Activated CD4-positive, alpha-beta T cell treated with anti-CD3 and anti-CD28 coated beads, Interleukin-2, amount 10 ng/mL, durations not matched to agents 7 days and 5 days (primary cell): ENCODE data around the gene COL19A1. TPM values are rescaled to one million over a fixed set of nuclear protein-coding genes. Genes with fewer than 3 reads are reported as not detected.
"Not testable (repeated sequence)": the region's sequence is repeated elsewhere in the genome, so short reads cannot be mapped to it uniquely, and the experiment has no call there.

ENCODE experiments used
- CTCF ChIA-PET: fragments of 350-600 bp; sonication (Branson Sonifier 250); formaldehyde crosslinking; loops from one replicate; lab custom pipeline; 2021; ENCODE audit warnings: antibody characterized with exemption; lab: Charles Lee
- POLR2A ChIA-PET: fragments of 350-600 bp; sonication (Branson Sonifier 250); formaldehyde crosslinking; loops from one replicate; lab custom pipeline; 2021; ENCODE audit warnings: antibody characterized with exemption; lab: Charles Lee
- DNase-seq: peaks from one replicate; pipeline ENCODE4 v3.0.0-alpha.2; 2020
- H3K27ac Mint-ChIP-seq: one replicate; pipeline ENCODE4 v1.8.0; 2021; ENCODE audit warnings: mild to moderate bottlenecking, moderate library complexity, mixed read lengths
- H3K27me3 Mint-ChIP-seq: one replicate; pipeline ENCODE4 v1.8.0; 2021; ENCODE audit warnings: mixed read lengths
- H3K36me3 Mint-ChIP-seq: one replicate; pipeline ENCODE4 v1.8.0; 2021; ENCODE audit warnings: low read depth, mixed read lengths
- H3K4me1 Mint-ChIP-seq: one replicate; pipeline ENCODE4 v1.8.0; 2021; ENCODE audit warnings: mixed read lengths
- H3K4me3 Mint-ChIP-seq: one replicate; pipeline ENCODE4 v1.8.0; 2021; ENCODE audit warnings: mild to moderate bottlenecking, moderate library complexity, mixed read lengths
- H3K9me3 Mint-ChIP-seq: one replicate; pipeline ENCODE4 v1.8.0; 2021; ENCODE audit warnings: mixed read lengths
- total RNA-seq, 2 experiments: library from RNA; stranded (reverse); gene quantifications; one replicate each; pipeline ENCODE4 v1.2.3, GENCODE V29; 2021

The COL19A1 gene
- total RNA-seq, 2 experiments from 2014 or later: not detected

DNA sequence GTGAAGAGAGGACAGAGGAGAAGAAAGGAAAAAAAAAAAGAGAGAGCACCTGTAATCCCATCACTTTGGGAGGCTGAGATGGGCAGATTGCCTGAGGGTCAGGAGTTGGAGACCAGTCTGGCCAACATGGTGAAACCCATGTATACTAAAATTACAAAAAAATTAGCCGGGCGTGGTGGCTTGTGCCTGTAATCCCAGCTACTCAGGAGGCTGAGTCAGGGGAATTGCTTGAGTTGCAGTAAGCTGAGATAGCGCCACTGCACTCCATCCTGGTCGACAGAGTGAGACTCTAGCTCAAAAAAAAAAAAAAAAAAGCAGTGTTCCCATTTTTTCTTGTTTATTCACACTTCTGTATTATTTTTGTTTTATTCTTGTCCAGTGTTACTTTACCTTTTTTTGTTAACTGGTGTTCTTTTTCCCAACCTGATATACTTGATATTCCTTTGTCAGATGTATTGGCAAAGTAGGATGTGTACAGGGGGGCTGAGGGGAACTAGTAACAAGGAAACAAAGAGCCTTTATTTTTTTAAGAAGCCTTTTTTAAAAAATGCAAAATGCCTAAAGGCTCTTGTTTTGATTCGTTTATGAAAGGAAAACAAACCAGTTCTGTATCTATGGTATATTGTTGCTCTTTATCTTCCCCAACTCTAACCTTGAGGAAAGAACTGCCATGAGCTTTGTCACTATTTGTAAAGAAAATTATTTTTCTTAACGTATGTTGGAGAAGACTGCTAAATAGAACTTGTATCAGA is 22.3 kb downstream of the COL19A1 start:
- Mint-ChIP-seq H3K27me3 (peaks cover under 1% of the 10 kb centered on the region), H3K4me3 (no peak overlapping the region), H3K36me3 (no peaks in the 10 kb centered on the region), H3K4me1 (no peaks in the 10 kb centered on the region), H3K27ac (no peak overlapping the region), H3K9me3 (peaks cover 2% of the 10 kb centered on the region)
- POLR2A ChIA-PET: no interaction called here
- CTCF ChIA-PET: no interaction called here
- DNase-seq: no peak

DNA sequence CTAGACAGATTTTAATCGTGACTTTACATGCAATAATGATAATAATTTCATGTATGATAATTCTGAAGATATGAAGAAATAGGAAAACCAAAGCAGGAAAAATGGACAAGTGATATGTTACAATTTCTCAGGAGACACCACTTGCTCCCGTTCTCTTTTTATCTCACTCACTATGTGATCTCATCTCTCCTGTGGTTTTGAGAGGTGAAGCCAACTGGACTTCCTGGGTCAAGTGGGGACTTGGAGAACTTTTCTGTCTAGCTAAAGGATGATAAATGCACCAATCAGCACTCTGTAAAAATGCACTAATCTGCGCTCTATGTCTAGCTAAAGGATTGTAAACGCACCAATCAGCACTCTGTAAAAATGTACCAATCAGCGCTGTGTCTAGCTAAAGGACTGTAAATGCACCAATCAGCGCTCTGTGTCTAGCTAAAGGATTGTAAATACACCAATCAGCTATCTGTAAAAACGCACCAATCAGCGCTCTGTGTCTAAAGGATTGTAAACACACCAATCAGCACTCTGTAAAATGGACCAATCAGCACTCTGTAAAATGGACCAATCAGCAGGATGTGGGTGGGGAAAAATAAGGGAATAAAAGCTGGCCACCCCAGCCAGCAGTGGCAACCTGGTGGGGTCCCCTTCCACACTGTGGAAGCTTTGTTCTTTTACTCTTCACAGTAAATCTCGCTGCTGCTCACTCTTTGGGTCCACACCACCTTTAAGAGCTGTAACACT is 23.0 kb downstream of the COL19A1 start:
- H3K27me3 Mint-ChIP-seq, H3K36me3 Mint-ChIP-seq, H3K4me3 Mint-ChIP-seq, DNase-seq, H3K27ac Mint-ChIP-seq, H3K9me3 Mint-ChIP-seq, POLR2A ChIA-PET, H3K4me1 Mint-ChIP-seq, CTCF ChIA-PET: not testable (repeated sequence)

DNA sequence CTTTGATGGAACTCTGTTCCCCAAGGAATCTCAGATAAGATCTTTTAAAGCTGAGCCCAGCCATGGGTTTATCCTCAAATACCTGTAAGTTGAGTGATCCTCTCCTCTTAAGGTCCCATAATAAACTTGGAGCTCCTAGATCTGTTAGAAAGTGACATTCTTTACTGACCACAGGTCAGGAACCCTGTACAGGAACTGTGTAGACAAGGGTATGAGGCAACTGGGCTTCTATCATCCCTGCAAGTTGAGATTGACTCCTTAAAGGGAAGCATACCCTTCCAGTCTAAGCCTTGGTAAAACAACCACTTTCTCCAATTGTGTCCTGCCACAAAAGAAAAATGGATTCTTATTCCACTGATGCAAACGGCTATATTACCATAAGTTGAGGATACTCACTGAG is 26.2 kb downstream of the COL19A1 start:
- CTCF ChIA-PET, H3K27me3 Mint-ChIP-seq, H3K36me3 Mint-ChIP-seq: not testable (repeated sequence)

DNA sequence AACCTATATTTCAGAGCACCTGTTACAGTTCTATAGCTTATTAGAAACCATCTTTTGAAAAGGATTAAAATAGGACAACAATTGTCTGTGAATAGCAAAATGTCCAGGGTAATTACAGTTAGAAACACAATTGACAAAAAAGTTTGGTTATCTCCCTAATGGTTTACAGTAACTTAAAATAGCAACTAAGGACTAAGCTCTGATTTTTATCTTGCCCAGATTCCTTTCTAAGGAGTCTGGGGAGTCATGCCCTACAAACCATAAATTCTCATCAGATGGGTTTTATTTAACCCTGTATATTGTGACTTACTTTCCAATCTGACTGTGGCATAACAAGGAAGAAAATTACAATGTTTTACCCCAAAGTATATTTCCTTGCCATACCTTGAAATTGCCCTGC is 26.9 kb downstream of the COL19A1 start:
- CTCF ChIA-PET, H3K4me1 Mint-ChIP-seq, H3K36me3 Mint-ChIP-seq, H3K27ac Mint-ChIP-seq, H3K4me3 Mint-ChIP-seq, H3K9me3 Mint-ChIP-seq, H3K27me3 Mint-ChIP-seq, DNase-seq, POLR2A ChIA-PET: not testable (repeated sequence)

More for the DNA sequence above, 26.2 kb downstream of the COL19A1 start:
- H3K4me3 Mint-ChIP-seq, POLR2A ChIA-PET, H3K4me1 Mint-ChIP-seq, H3K27ac Mint-ChIP-seq, H3K9me3 Mint-ChIP-seq, DNase-seq: not testable (repeated sequence)

DNA sequence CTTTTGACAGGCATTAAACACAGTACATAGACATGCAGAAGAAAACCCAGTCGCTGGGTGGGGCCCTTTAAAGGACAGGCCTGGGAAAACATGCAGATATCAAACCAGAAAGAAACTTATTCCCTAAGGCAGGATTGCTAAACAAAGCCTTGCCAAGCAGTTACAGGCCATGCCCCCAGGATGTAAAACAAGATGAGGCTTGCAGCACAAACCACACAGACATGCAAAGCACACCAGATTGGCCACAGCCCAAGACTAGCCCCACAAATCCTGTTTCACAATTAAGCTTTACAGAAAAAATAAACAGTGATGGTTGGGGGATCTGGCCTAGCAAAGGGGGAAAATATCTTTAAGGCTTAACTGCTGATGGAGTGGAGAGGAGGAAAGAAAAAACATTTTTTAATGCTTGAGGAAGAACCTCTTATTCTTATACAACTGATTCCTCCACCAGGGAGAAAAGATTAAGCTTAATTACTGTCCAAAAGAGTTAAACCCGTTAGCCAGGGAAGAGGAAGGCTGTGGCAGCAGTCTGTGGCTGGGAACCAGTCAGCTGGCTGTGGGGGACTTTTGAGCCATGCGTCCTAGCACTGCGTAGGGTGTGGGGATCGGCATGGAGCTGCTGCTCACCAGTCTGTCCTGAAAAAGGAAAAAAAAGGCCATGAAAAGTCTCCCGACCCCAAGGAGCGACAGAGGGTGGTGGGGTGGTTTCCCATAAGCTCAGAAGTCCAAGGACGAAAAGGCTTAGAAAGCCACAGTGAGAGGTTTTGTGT is 28.4 kb downstream of the COL19A1 start:
- no peak for DNase-seq
- POLR2A ChIA-PET: no interaction called here
- Mint-ChIP-seq H3K27me3 (no peaks in the 10 kb centered on the region), H3K4me1 (no peaks in the 10 kb centered on the region), H3K4me3 (no peak overlapping the region), H3K9me3 (peaks cover 2% of the 10 kb centered on the region), H3K36me3 (no peaks in the 10 kb centered on the region), H3K27ac (no peak overlapping the region)
- CTCF ChIA-PET: no interaction called here

DNA sequence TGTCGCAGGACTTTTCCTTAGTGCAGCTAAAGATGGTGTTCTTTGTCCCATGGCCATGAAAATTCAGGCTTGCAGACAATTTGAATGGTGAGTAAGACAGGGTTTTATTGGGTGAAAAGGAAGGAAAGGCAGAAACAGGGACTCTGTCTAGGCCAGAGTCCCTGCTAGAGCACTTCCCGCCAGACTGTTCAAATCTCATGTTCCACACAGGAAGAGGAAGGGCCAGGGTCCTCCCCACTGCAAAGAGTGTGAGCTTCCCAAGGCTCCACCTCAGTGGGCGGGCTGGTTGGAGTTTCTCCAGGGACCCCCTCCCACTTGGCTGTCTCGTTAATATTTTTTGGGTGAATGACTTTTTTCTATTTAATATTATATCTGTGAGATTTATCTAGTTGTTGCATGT is 29.0 kb downstream of the COL19A1 start:
- H3K4me1 Mint-ChIP-seq: no peaks in the 10 kb centered on the region
- DNase-seq: no peak
- no peak overlapping the region for H3K4me3 Mint-ChIP-seq
- POLR2A ChIA-PET: no interaction called here
- no peaks in the 10 kb centered on the region for H3K36me3 Mint-ChIP-seq
- H3K9me3 Mint-ChIP-seq: no peaks in the 10 kb centered on the region
- H3K27ac Mint-ChIP-seq: no peak overlapping the region
- no peaks in the 10 kb centered on the region for H3K27me3 Mint-ChIP-seq
- CTCF ChIA-PET: no interaction called here

DNA sequence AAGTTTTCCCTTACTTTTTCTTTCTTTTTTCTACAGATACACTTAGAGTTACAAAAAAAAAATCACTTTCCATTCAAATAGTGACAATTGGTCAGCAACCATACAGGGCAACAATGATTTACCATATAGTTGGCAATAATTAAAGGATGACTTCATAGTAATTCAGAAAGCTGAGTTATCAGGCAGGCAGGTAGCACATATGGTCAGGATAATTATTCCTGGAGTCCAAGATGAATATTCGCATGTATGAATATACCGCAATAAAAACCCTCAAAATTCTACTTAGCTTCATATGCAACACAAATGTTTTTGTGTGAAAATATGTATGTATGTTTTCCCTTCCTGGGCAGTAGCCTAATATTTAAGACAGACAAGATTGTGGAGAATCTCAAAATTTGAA is 34.5 kb downstream of the COL19A1 start:
- Mint-ChIP-seq H3K27me3 (no peaks in the 10 kb centered on the region), H3K4me3 (no peak overlapping the region), H3K36me3 (no peaks in the 10 kb centered on the region), H3K4me1 (no peaks in the 10 kb centered on the region), H3K27ac (no peak overlapping the region), H3K9me3 (no peaks in the 10 kb centered on the region)
- DNase-seq: no peak
- POLR2A ChIA-PET: no interaction called here
- CTCF ChIA-PET: no interaction called here

DNA sequence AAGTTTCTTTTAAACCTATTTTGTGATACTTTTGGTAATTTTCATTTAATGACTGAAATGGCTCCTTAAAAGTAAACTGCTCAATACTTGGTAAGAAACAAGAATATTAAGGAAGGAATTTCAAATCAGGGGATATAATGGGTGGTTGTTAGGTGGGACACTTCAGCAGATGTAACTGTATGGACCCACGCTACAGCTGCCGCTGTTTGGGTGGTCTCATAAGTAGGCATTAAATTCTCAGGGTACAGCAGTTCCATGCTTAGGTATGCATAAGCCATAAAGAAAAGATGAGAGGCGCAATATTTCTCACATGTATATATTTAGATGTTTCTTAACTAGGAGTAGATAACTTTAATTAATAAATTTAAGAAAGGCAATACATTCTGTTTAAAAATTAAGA is 35.0 kb downstream of the COL19A1 start:
- CTCF ChIA-PET: no interaction called here
- Mint-ChIP-seq H3K27ac (no peak overlapping the region), H3K9me3 (no peaks in the 10 kb centered on the region), H3K4me3 (no peak overlapping the region), H3K27me3 (no peaks in the 10 kb centered on the region), H3K36me3 (no peaks in the 10 kb centered on the region), H3K4me1 (no peaks in the 10 kb centered on the region)
- DNase-seq: no peak
- POLR2A ChIA-PET: no interaction called here

DNA sequence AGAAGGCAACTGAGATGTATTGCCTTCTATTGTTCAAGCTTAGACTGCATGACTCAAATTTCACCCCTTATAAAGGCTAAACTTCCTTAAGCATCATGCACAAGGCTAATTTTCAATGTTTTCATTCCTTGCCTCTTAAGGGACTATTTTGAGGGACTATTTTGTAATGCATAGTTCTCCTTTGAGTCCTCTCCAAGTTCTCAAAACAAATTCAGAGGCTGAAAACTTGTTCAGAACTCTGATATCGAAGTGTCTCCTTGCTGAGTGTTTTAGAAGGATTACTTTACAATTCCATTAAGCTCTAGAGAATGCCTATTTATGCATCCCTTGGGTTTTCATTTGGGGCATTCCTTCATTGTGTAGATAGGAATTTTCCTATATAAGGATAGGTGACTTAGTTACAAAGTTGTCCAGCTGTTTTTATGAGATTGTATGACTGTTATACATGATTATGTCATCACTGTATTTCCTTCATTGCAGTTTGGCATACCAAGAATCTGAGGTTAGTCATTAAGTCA is 41.7 kb downstream of the COL19A1 start:
- no peaks in the 10 kb centered on the region for H3K36me3 Mint-ChIP-seq
- DNase-seq: no peak
- no peak overlapping the region for H3K27ac Mint-ChIP-seq
- ChIA-PET POLR2A (no interaction called here), CTCF (no interaction called here)
- no peak overlapping the region for H3K4me3 Mint-ChIP-seq
- H3K9me3 Mint-ChIP-seq: no peaks in the 10 kb centered on the region
- peaks cover 3% of the 10 kb centered on the region for H3K27me3 Mint-ChIP-seq
- H3K4me1 Mint-ChIP-seq: no peaks in the 10 kb centered on the region

DNA sequence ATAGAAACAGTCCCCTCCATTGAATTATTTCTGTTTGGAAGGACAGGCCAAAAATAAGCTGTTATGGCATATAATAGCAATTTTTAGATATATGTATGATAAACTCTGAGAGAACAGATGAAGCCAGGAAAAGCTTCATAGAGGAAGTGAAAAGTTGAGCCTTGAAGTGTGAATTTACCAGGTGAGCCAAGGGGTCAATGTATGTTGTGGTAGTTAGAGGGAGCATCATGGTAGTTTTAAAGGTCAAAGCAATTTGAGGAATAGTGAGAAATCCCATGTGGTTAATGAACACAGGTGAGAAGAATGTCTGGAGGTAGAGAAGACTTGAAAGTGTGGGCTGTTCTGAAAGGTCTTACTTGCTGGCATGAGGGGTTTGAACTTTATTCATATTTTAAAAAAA is 47.0 kb downstream of the COL19A1 start:
- Mint-ChIP-seq H3K4me1 (no peaks in the 10 kb centered on the region), H3K27me3 (no peaks in the 10 kb centered on the region), H3K27ac (no peak overlapping the region), H3K4me3 (no peak overlapping the region), H3K9me3 (no peaks in the 10 kb centered on the region), H3K36me3 (no peaks in the 10 kb centered on the region)
- no peak for DNase-seq
- CTCF ChIA-PET: no interaction called here
- POLR2A ChIA-PET: no interaction called here

DNA sequence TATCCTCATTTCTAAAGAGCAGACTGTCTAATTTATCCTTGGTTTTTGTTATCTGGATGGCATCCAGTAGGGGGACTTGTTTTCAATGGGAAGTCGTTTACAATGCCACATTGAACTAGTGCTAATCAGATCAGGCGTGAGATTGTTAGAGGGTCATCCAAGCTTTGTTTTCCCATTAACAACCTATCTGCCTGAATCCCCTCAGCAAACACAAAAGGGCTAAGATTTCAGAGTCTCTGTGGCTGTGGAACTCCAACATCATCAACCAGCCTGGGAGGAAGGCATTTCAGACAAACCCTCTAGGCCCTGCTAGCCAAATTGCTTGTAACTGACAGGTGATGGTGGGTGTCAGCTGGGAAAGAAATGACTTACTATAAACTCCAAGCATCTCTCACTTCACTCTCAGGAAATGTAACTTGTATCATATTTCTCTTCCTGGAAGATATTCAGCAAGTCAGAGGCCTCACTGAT is 47.7 kb downstream of the COL19A1 start:
- ChIA-PET POLR2A (no interaction called here), CTCF (interaction anchor here (1.4 kb wide), 1 partner anchor 9 kb away, joined by 5 read pairs; no protein-coding TSS in a partner anchor)
- Mint-ChIP-seq H3K27me3 (no peaks in the 10 kb centered on the region), H3K9me3 (no peaks in the 10 kb centered on the region), H3K4me3 (no peak overlapping the region), H3K4me1 (no peaks in the 10 kb centered on the region), H3K36me3 (no peaks in the 10 kb centered on the region), H3K27ac (no peak overlapping the region)
- DNase-seq: no peak

DNA sequence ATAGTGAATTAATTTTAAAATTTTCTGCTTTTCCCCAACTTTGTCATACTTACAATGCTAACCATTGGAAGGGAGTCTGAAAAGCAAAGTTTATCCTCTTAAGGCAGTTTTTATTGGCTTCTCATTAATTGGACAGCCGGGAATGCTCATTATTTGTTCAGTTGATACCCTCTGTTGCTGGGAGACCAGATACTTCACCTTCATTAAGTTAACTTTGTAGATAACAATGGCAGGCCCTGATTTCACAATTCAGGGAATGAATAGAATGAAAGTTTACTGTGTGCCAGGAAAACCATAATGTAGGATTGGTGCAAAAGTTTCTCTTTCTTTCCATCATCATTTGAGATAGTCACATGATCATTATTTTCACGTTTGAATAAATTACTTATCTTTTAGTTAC is 49.0 kb downstream of the COL19A1 start:
- Mint-ChIP-seq H3K4me1 (no peaks in the 10 kb centered on the region), H3K36me3 (no peaks in the 10 kb centered on the region), H3K4me3 (no peak overlapping the region), H3K9me3 (no peaks in the 10 kb centered on the region), H3K27ac (no peak overlapping the region), H3K27me3 (no peaks in the 10 kb centered on the region)
- no peak for DNase-seq
- CTCF ChIA-PET: no interaction called here
- POLR2A ChIA-PET: no interaction called here

DNA sequence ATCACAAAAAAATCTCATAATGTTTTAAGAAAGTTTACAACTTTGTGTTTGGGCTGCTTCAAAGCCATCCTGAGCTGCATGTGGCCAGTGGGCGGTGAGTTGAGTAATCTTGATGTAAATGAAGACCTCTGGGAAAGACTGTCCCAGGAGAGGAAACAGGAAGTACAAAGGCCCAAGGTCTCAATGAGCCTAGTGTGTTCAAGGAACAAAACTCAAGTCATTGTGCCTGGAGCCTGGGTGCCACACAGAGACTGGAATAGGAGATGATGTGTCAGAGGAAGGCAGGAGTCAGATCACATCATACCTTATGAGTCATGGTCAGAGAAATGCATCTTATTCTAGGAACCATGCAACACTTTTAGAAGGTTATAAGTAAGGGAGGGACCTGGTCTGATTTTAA is 51.5 kb downstream of the COL19A1 start:
- POLR2A ChIA-PET: no interaction called here
- CTCF ChIA-PET: no interaction called here
- Mint-ChIP-seq H3K36me3 (no peaks in the 10 kb centered on the region), H3K9me3 (no peaks in the 10 kb centered on the region), H3K4me1 (no peaks in the 10 kb centered on the region), H3K4me3 (no peak overlapping the region), H3K27ac (no peak overlapping the region), H3K27me3 (no peaks in the 10 kb centered on the region)
- DNase-seq: no peak
